GM19463 (cell line): ENCODE data around the gene ETFB.
"Not testable (repeated sequence)": the region's sequence is repeated elsewhere in the genome, so short reads cannot be mapped to it uniquely, and the experiment has no call there.

Experiments
- ATAC-seq: cut with Tn5 transposase; IDR thresholded peaks from one replicate; pipeline ENCODE4 v1.9.1; 2021; ENCODE audit warnings: mild to moderate bottlenecking, moderate library complexity; ENCODE audit not compliant: unreplicated experiment

The ETFB gene

GRCh38 chr19:51365965-51366388 lies at the start of gene ETFB:
Gene ETFB, minus strand, starts transcription at chr19:51366388. Its CDS starts 62 bp downstream, at chr19:51366326.
- no peak for ATAC-seq

DNA sequence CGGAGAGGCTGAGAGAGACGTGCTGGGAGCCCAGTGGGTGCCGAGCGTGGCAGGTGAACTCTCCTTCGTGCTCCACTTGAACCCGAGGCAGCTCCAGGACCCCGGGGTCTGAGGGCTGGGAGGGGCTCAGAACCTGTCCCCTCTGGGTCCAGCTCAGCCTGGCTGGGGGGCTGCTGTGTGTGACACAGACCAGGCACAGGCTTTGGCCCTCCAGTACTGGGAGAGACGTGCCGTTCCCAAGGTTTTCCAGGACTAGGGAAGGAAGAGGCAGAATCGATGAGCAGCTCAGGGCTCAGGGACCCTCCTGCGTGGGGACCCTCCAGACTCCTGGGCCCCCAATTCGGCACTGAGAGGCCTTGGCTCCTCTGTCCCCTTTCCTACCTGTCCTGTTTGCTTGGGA lies 49.0 kb upstream of the ETFB start:
- no peak for ATAC-seq

- ATAC-seq, result no peak
Observed at GRCh38 chr19:51410950-51411748, 45.0 kb upstream of the ETFB start.

DNA sequence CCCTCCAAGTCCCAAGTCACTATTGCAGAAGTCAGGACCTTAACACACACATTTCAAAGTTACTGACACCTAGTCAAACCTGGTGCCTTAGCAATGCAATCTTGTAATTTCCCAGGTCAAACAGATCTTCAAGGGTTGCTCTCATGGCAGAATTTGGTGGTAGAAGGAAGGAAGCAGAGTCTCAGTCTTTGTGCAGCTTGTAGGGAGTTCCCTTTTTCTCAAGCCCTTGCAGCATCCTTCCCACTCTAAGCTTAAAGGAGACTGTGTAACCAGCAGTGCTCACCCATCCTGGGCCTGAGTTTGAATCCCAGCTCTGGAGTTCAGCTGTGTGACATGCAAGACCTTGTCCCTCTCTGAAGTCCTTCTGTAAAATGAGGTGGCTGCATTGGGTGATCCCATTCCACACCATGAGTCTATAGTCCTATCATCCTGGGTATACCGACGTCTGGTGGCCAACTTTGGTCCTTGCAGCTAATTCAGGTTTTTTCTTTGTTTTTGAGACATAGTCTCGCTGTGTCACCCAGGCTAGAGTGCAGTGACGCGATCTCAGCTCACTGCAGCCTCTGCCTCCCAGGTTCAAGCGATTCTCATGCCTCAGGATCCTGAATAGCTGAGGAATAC lies 41.4 kb upstream of the ETFB start:
- no peak for ATAC-seq

- no peak for ATAC-seq
Observed at GRCh38 chr19:51402117-51402516, 35.9 kb upstream of the ETFB start.

GRCh38 chr19:51399936-51400335 lies 33.7 kb upstream of the ETFB start:
- ATAC-seq, result not testable (repeated sequence)

GRCh38 chr19:51399231-51399630 lies 33.0 kb upstream of the ETFB start:
- ATAC-seq, result no peak

DNA sequence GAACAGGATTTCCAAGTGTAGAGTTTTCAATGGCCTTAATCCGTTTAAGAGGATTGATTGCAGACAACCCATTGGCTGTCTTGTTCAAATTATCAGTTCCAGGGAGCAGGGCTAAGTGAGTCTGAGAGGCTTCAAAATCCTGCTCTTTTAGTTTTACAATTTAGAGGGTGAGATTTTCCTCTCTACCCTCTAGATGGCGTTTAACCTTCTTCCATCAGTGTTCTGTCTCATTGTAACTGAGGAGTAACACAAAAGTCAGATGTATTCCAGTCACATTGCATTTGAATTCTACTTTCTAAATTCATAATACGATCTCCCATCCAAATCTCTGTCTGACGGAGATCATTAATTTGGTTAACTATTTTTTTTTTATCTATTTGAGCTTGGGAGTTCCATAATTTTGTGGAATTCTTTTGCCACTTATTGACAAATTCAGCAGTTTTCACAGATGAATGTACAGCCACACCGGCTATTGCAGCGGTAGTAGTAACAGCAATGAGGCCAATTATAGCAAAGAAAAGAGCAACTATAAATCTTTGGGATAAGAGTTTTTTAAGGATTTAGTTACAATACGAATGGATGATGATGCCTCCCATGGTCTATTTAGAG lies 32.0 kb upstream of the ETFB start:
- no peak for ATAC-seq

GRCh38 chr19:51397453-51397852 lies 31.3 kb upstream of the ETFB start:
- not testable (repeated sequence) for ATAC-seq

- ATAC-seq, result no peak
Observed at GRCh38 chr19:51396175-51396574, 30.0 kb upstream of the ETFB start.

DNA sequence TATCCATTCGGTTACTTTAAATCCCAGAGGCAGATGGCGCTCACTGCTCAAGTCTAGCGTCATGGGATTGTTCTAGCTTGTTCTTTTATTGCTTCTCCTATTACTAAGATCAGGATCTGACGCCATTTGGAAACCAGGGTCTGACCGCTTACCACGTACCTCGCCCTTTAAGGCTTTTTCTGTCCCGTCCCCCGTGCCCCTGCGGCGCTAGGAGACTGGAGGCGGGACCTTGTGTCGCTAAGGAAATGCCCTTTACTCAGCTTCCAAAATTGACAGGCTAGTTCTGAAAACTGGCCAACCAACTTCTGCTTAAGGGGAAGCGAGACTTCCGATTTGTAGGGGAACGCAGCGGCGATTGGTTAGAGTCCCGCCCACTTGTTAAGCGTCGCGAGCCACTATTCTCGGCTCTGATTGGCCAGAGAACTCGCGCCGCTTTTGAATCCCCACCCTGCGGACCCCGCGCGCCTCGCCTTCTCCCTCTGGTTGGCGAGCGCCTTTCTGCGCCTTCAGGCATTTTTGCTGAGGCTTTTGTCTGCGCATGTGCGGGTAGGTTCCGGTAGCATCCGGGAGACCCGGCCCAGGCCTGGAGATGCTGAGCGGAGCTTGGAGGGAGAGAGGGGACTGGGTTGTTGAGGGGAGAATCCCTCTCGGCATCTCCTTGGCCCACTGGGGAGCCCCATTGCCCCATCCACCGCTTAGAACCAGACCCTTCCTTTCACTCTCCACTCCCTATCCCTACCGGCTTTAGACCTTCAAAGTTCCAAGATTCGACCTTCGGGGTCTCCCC lies 28.1 kb upstream of the ETFB start:
- ATAC-seq, result peak; percentile 82

- no peak for ATAC-seq
Observed at GRCh38 chr19:51392701-51393100, 26.5 kb upstream of the ETFB start.

- no peak for ATAC-seq
Observed at GRCh38 chr19:51391073-51391611, 25.0 kb upstream of the ETFB start.

GRCh38 chr19:51389143-51389542 lies 23.0 kb upstream of the ETFB start:
- no peak for ATAC-seq

GRCh38 chr19:51387924-51388389 lies 21.8 kb upstream of the ETFB start, which contains the start of gene LIM2:
Gene LIM2, minus strand, starts transcription at chr19:51387974. Its CDS starts 531 bp downstream, at chr19:51387443.
- no peak for ATAC-seq

GRCh38 chr19:51386882-51387520 lies 20.8 kb upstream of the ETFB start:
- no peak for ATAC-seq

GRCh38 chr19:51382004-51382403 lies 15.8 kb upstream of the ETFB start:
- ATAC-seq, result no peak

DNA sequence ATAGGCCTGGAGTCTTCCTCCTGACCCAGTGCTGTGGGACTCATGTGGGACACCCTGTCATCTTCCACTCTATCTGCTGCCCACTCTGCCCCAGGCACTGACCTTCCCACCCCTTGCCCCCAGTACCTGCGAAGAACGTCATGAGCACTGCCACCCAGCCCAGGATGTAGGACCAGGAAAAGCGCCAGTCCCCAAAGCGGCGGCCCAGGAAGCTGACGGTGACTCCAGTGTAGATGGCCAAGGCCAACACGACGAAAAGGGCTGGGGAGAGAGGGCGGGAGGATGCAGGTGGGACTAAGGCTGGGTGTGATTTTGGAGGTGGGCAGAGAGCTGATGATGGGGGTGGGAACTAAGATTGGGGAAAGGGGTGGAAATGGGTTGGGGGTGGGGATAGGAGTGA lies 14.2 kb upstream of the ETFB start:
- ATAC-seq, result no peak

DNA sequence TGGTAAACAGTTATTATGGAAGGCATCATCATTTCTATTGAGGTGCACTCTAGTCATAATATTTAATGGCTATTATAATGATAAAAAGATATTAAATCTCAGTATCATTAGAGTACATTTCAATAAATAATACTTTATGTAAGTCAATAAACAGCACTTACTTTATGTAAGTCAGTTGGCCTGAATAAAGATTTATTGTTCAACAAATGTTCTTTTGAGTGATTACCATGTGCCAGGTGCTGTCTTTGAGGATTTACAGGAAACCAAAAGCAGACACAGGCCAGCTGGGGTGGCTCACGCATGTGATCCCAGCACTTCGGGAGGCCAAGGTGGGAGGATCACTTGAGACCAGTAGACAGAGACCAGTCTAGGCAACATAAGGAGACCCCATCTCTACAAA lies 11.2 kb upstream of the ETFB start:
- no peak for ATAC-seq

DNA sequence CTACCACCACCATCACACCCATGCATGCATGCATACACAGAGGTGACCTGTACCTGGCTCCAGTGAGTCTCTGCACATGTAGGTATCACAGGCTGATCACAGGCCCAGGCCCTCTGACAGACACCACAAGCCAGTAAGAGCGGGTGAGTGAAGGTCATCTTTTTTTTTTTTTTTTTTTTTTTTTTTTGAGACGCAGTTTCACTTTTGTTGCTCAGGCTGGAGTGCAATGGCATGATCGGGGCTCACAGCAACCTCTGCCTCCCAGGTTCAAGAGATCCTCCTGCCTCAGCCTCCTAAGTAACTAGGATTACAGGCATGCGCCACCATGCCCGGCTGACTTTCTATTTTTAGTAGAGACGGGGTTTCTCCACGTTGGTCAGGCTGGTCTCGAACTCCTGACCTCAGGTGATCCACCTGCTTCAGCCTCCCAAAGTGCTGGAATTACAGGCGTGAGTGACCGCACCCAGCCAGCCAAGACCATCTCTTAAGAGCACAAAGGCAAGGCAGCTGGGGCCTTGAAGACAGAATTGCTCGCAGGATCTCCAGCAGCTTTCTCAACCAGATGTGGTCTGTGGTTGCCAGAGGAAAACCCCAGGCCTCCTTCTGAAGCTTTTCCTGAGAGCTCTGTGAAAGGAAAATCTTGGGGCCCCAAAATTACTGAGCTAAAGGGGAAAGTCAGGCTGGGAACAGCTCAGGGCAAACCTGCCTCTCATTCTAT lies 9.5 kb upstream of the ETFB start:
- ATAC-seq, result no peak
